HG02763 (cell line): ENCODE results near the gene ZNF649.

ENCODE experiments used
- ATAC-seq: cut with Tn5 transposase; IDR thresholded peaks from one replicate; pipeline ENCODE4 v1.9.1; 2021; ENCODE audit warnings: mild to moderate bottlenecking, moderate library complexity; ENCODE audit not compliant: unreplicated experiment

Gene ZNF649

DNA sequence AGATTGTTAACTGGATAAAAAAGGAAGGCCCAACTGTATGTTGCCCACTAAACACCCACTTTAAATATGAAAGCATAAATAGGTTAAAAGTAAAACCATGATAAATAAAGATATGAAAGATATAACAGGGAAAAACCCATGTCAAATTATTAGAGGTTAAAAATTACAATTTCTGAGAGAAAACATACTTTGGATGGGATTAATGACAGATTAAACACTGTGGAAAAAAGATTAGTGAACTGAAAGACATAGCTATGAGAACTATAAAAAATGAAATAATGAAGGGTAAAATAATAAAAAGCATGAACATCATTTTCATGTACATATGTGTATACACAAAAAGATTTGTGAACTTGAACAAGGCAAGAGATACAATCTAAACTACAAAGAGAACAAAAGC lies 14.9 kb downstream of the ZNF649 start:
- ATAC-seq: no peak

DNA sequence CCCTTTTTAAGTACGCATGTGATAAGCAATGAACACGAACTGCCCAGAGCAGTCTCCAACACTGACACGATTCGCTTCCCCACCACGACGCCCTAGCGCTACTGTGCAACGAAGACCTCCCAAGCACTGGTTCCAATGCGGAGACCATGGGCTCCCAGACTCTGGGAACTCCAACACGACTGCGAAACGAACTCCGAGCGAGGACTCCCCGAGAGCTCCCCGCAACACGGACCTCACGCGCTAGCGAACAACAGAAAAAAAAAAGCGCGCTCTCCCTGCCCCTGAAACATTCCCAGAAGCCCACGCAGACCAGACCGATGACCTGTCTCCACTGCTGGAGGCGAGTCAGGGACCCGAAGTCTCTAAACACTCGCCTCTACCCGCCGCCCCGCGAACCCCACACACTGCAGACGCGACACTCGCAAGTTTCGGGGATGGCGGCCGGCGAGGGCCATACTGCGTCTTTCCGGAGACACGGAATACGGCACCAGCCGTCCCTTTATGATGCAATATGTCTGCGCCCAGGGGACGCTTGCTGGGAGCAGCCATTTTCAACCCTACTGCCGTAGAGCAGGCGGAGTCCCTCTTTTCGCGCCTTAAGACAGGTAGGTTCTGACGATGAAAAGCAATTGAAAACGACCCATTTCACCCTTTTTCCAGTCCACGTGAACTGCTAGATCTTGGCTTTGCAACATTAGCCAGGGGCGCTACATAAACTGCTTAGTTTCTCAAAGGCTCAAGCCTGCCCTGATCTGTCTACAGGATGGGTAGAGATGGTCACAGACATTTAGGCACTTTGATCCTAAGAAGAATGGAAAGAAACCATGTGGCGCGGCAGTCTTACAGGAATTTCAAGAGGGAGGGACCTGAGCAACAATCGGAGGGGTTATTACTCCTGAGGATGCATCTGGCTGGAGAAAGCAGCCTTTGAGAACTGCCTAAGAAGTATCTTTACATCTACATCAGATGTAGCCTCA lies 17.0 kb downstream of the ZNF649 start, which contains the start of gene ZNF577:
Gene ZNF577, minus strand, starts transcription at position 430 of the 977 bp plus-strand sequence. CDS start 7,569 bp downstream, outside the sequence.
- no peak for ATAC-seq

DNA sequence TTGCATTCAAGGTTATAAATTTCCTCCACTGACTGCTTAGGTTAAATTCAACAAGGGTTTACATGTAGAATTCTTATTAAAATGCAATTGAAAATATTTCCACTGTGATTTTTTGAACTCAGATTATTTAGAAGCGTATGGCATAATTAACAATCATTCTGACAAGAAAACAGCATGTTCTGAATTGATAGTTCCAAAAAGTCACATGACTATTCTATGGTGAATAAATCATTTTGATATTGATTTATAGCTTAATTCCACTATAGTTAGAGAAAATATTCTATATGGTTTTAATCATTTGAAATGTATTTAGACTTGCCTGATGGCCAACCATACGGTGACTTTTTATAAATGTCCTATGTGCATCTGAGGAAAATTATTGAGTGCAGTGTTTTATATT lies 20.1 kb downstream of the ZNF649 start:
- no peak for ATAC-seq

DNA sequence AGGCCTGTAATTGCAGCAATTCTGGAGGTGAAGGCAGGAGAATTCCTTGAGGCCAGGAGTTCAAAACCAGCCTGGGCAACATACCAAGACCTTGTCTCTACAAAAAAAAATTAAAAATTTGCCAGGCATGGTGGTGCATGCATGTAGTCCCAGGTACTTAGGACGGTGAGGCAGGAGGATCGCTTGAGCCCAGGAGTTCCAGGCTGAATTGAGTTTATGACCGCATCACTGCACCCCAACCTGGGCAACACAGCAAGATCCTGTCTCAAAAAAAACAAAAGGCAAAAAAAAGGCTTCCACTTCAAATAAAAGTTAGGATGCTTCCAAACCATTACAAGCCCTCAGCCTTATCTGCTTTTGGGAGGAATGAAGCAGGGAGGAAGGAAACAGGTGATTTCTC lies 22.3 kb downstream of the ZNF649 start:
- ATAC-seq: no peak

DNA sequence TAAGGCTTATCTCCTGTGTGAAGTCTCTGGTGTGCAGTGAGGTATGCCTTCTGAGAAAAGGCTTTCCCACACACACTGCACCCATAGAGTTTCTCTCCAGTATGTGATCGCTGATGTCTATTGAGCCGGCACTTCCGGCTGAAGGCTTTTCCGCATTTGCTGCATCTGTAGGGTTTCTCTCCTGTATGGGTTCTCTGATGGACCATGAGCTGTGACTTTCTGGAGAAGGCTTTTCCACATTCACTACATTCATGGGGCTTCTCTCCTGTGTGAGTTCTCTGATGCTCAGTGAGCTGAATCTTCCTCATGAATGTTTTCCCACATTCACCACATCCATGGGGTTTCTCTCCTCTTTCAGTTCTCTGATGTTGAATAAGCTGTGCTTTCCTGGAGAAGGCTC lies 31.7 kb downstream of the ZNF649 start:
- ATAC-seq: no peak

DNA sequence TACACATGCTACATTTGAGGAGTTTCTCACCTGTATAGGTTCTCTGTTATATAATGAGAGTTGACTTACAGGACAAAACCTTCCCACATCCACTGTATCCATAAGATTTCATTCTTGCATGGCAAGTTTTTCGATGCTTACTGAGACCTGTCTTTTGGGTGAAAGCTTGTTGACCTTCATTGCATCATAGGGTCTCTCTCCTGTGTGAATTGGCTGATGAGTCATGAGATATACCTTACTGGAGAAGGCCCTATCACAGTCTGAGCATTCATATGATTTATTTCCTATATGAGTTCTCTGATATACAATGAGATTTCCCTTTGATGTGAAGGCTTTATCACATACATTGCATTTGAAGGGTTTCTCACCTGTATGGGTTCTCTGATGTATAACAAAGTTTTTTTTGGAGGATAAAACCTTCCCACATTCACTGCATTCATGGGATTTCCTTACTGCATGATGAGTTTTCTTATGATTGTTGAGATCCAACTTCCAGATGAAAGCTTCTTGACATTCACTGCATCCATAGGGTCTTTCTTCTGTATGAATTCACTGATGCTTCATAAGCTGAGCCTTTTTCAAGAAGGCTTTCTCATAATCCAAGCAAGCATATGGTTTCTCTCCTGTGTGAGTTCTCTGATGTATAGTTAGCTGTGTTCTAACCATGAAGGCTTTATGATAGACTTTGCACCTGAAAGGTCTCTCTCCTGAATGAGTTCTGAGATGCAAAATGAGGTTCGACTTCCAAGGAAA lies 42.8 kb downstream of the ZNF649 start:
- ATAC-seq: no peak
